ENCODE data around the gene NPHP1.
"Not testable (repeated sequence)": the region's sequence is repeated elsewhere in the genome, so short reads cannot be mapped to it uniquely, and the experiment has no call there.

NPHP1 gene

GRCh38 chr2:110101901-110102803 is 102.7 kb downstream of the NPHP1 start:
- Histone ChIP-seq H2AFZ (ENCODE audit: low read depth) (no peak overlapping the region), H3K4me3 (IDR thresholded peaks at IDR 0.05; ENCODE audit: insufficient read depth, low read depth, low read length) (no peak overlapping the region), H3K79me2 (ENCODE audit: insufficient read depth, low read depth) (no peaks in the 10 kb centered on the region), H3K4me1 (ENCODE audit: low read depth, poor library complexity, severe bottlenecking) (no peaks in the 10 kb centered on the region), H3K4me2 (no peak overlapping the region), H4K20me1 (ENCODE audit: insufficient read depth) (no peaks in the 10 kb centered on the region), H3K27me3 (ENCODE audit: insufficient read depth, low read depth) (no peaks in the 10 kb centered on the region), H3K9ac (no peak overlapping the region), H3K27ac (no peak overlapping the region), H3K36me3 (ENCODE audit: insufficient read depth) (no peaks in the 10 kb centered on the region)
- no peak for TF ChIP-seq CTCF (conservative IDR thresholded peaks at IDR 0.05; ENCODE audit: low read depth, low read length)

DNA sequence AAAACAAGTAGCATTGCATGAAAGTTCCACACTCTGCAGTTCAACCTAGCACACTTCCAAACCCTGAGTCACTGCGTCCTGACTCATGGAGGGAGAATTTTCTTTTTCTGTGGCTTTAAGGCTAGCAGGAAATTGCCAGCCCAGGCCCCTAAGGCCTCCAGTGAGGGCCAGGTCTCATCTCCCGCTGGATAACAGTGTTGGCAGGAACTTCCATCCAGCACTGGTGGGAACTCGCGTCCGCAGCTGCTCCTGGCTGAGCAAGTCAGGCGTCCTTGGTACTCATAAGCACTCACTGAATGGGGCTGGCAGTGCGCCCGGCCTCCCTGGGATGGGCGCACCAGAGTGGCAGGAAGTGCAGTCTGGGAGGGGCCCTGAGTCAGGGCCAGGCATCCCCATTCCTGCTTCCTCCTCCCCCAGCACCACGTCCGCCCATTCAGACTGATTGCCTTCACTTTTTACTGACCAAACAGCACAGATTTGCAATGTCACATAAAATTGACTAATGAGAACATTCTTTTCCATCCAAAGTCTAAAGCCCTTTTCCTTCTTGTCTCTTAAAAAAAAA is 103.5 kb downstream of the NPHP1 start:
- H3K4me2 ChIP-seq, result no peak overlapping the region
- H3K79me2 ChIP-seq (ENCODE audit: insufficient read depth, low read depth), result no peaks in the 10 kb centered on the region
- H3K9ac ChIP-seq, result no peak overlapping the region
- H3K27me3 ChIP-seq (ENCODE audit: insufficient read depth, low read depth), result no peaks in the 10 kb centered on the region
- no peaks in the 10 kb centered on the region for H3K4me1 ChIP-seq (ENCODE audit: low read depth, poor library complexity, severe bottlenecking)
- H2AFZ ChIP-seq (ENCODE audit: low read depth), result no peak overlapping the region
- no peak overlapping the region for H3K27ac ChIP-seq
- no peak overlapping the region for H3K4me3 ChIP-seq (IDR thresholded peaks at IDR 0.05; ENCODE audit: insufficient read depth, low read depth, low read length)
- no peak for TF ChIP-seq CTCF (conservative IDR thresholded peaks at IDR 0.05; ENCODE audit: low read depth, low read length)
- no peaks in the 10 kb centered on the region for H4K20me1 ChIP-seq (ENCODE audit: insufficient read depth)
- H3K36me3 ChIP-seq (ENCODE audit: insufficient read depth), result no peaks in the 10 kb centered on the region

DNA sequence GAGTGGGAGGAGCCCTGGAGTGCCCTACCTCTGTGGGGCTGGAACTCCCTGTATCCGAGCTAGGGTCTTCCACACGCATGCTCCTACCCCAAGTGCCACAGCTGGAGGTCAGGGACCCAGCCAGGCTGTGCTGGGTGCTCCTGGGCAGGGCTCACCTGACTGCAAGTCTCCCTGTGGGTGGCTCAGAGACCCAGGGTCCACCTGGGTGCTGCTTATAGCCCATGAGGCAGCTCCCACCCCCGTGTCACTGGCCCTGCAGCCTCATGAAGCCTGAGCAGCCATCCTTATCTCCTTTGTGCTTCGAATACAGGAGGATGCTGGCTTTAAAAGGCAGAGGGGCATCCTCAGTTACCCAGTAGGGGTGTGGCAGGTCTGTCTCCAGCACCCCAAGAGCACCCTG is 103.9 kb downstream of the NPHP1 start:
- not testable (repeated sequence) for H3K27me3 ChIP-seq (ENCODE audit: insufficient read depth, low read depth); H3K9ac ChIP-seq; H4K20me1 ChIP-seq (ENCODE audit: insufficient read depth); H3K36me3 ChIP-seq (ENCODE audit: insufficient read depth); H3K4me2 ChIP-seq; H3K4me1 ChIP-seq (ENCODE audit: low read depth, poor library complexity, severe bottlenecking); H3K79me2 ChIP-seq (ENCODE audit: insufficient read depth, low read depth); H2AFZ ChIP-seq (ENCODE audit: low read depth); H3K4me3 ChIP-seq (IDR thresholded peaks at IDR 0.05; ENCODE audit: insufficient read depth, low read depth, low read length); H3K27ac ChIP-seq

- Histone ChIP-seq H3K36me3 (ENCODE audit: insufficient read depth) (no peaks in the 10 kb centered on the region), H3K4me1 (ENCODE audit: low read depth, poor library complexity, severe bottlenecking) (no peaks in the 10 kb centered on the region), H3K27ac (no peak overlapping the region), H3K9ac (no peak overlapping the region), H4K20me1 (ENCODE audit: insufficient read depth) (no peaks in the 10 kb centered on the region), H3K27me3 (ENCODE audit: insufficient read depth, low read depth) (no peaks in the 10 kb centered on the region), H3K4me2 (no peak overlapping the region), H3K79me2 (ENCODE audit: insufficient read depth, low read depth) (no peaks in the 10 kb centered on the region), H2AFZ (ENCODE audit: low read depth) (no peak overlapping the region), H3K4me3 (IDR thresholded peaks at IDR 0.05; ENCODE audit: insufficient read depth, low read depth, low read length) (no peak overlapping the region)
- TF ChIP-seq CTCF (conservative IDR thresholded peaks at IDR 0.05; ENCODE audit: low read depth, low read length), result no peak
Measured at GRCh38 chr2:110100480-110100879, 104.3 kb downstream of the NPHP1 start.

All from KMS-11 (cell line).